DMS 273 (cell line): ENCODE data around the gene ANXA11.

Experiments
- DNase-seq: peaks from one replicate; lab custom pipeline; 2025; ENCODE audit not compliant: unreplicated experiment; lab: John Stamatoyannopoulos, UW

The ANXA11 gene

DNA sequence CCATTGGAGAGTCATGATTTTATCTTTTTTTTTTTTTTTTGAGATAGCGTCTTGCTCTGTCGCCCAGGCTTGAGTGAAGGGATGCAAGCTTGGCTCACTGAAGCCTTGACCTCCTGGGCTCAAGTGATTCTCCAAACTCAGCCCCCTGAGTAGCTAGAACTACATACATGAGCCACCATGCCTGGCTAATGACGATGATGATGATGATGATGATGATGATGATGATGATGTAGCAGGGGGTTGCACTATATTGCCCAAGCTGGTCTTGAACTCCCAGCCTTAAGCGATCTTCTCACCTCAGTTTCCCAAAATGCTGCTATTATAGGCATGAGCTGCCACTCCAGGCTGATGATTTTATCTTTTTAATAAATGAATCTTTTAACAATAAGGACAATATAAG, 86.7 kb downstream of the ANXA11 start:
- DNase-seq: no peak

DNA sequence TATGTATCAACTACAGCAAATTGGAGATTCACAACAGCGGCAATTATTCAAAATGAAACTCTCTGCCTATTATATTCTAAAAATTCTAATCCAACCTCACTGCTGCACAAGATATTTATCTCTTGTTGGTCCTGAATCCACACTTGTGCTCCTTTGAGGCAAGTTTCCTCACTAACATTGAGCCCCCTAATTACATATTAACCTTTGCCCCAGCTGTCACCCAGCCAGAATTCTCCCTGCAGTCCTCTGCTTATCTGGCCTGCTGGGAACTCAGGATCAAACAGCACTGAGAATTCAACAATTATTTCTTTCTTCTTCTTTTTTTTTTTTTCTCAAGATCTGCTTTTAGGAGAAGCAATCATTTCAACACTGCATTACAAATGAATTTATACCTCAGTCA, 94.4 kb downstream of the ANXA11 start:
- no peak for DNase-seq

DNA sequence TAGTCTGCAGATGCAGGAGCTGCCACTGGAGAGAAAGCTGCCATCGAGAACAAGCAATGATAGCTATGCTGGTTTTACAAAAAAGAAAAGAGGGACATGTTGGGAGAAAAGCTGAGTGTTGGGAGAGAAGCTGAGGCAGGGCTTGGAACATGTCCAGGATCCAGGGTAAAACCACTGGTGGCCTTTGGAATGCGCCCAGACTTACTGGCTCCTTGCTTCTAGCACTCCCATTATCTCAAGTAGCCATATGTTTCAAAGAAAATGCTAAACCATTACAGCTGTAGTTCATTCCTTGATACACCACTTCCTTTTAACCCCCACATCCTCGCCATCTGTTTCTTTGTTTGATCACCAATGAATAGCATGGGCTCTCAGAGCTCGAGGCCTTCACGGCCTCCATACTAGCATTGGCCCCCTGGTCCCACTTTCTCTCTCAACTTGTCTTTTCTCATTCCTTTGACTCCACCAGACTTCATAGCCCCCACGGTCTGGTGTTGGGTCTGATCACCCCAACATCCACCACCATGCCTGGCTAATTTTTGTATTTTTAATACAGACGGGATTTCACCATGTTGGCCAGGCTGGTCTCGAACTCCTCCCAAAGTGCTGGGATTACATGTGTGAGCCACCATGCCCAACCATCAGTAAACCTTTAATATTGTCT, 96.6 kb downstream of the ANXA11 start:
- DNase-seq: peak; percentile 83

DNA sequence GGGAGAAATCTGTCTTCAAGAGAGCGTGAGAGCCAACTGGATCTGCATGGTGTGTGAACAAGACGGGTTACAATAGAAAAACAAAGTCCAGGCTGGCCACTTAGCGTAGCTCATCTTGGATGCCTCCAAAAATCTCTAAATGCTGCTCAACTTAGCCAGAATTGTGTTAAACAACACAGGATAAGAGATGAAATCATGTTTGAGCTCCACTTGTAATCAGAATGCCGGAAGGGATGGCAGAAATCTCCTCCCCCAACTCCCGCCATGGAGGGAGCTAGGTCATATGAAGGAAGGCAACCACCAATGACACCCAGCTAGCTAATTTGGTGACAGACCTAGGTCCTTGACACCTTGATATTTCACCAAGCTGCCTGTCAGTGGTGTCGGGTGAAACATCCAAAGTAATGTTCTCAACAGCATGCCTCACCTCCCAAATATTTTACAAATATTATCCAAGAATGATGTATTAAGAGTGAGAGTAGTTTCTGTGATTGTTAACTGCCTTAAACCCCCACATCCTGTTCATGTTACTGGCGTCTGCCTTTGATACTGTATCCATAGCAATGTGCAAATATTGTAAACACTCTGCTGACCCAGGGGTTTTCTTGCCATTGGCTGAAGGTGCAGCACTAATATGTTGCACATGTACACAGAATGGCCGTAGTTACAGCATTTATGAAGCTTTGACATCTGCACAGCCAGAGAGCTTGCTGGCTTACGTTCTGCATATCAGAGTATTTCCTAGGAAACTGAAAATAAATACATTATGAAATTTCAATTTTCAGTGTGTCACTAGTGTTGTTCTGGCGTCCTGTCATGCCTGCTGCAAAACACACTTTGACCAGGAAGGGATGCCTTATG, 101.0 kb downstream of the ANXA11 start:
- DNase-seq: no peak
